SK-N-MC (cell line): ENCODE measurements around the gene PRDM15.

Experiments
- EZH2 ChIP-seq: fragments of 200-600 bp; sonication (generic); IDR thresholded peaks from one replicate; pipeline ENCODE4 v1.6.1; 2017; ENCODE audit warnings: antibody characterized with exemption
- FOXP2 ChIP-seq: optimal IDR thresholded peaks from 2 replicates; pipeline ENCODE3; 2011; ENCODE audit warnings: mild to moderate bottlenecking, moderate library complexity; ENCODE audit not compliant: insufficient read depth; ENCODE audit errors: extremely low read length, control extremely low read depth
- POLR2AphosphoS5 ChIP-seq: IDR thresholded peaks from 2 replicates; pipeline ENCODE4 v1.6.1; 2012; ENCODE audit warnings: mild to moderate bottlenecking, low read depth, low read length, borderline replicate concordance

GRCh38 chr21:41865002-41865777 is 14.0 kb downstream of the PRDM15 start:
- TF ChIP-seq POLR2AphosphoS5 = no peak
- no peak for TF ChIP-seq EZH2
- TF ChIP-seq FOXP2 = no peak
